Measurements from ENCODE around the gene PAQR5. TPM values are rescaled to one million over a fixed set of nuclear protein-coding genes. Genes with fewer than 3 reads are reported as not detected.

The PAQR5 gene
- total and polyA plus RNA-seq, 10 donors, result 0.03 to 0.58 (median 0.27) TPM; not detected in 5

DNA sequence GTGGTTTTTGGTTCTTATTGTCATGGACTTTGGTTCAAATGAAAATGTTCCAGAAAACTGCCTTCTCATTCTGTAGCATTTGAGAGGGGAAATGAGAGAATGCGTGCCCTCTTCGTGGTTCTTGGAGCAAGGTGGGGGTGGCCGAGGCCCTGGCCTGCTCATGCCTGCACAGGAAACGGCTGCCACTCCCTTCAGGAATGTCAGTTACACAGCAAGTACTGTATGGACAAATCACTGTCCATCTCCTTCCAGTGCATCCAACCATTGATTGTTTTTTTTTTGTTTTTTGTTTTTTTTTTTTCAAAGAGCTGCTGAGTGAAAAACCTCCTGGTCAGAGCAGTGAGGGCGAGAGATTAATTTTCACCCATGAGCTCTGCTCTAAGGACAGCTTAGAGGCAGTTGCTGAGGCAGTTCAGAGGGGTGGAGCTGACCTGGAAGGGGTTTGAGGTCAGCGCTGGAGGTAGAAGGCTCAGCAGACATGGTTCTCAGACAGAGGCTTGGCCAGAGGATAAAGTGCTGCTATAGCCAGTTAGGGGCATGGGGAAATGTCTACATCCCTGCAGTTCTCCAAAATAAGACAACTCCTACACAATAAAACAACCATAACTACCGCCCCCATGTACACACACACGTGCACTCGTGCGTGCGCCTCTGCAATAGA lies 95.2 kb downstream of the PAQR5 start:
- Histone ChIP-seq H3K4me1 (peaks cover 0 to 10% (median 8%) of the 10 kb centered on the region in 6 donors), H3K27ac (no peak overlapping the region), H3K27me3 (replicated peaks in 1 of 7) (peaks cover 0 to 15% (median 0%) of the 10 kb centered on the region in 7 donors), H3K4me3 (peak overlapping the region in 1 of 8 donors; percentile 25), H3K36me3 (no peaks in the 10 kb centered on the region), H3K9me3 (no peaks in the 10 kb centered on the region)
- TF ChIP-seq POLR2AphosphoS5 (IDR thresholded peaks at IDR 0.05), result no peak
- no peak for TF ChIP-seq POLR2A (IDR thresholded peaks at IDR 0.05)
- TF ChIP-seq, protein P1, sequence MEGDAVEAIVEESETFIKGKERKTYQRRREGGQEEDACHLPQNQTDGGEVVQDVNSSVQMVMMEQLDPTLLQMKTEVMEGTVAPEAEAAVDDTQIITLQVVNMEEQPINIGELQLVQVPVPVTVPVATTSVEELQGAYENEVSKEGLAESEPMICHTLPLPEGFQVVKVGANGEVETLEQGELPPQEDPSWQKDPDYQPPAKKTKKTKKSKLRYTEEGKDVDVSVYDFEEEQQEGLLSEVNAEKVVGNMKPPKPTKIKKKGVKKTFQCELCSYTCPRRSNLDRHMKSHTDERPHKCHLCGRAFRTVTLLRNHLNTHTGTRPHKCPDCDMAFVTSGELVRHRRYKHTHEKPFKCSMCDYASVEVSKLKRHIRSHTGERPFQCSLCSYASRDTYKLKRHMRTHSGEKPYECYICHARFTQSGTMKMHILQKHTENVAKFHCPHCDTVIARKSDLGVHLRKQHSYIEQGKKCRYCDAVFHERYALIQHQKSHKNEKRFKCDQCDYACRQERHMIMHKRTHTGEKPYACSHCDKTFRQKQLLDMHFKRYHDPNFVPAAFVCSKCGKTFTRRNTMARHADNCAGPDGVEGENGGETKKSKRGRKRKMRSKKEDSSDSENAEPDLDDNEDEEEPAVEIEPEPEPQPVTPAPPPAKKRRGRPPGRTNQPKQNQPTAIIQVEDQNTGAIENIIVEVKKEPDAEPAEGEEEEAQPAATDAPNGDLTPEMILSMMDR (IDR thresholded peaks at IDR 0.05 in 8 of 11, conservative IDR thresholded peaks at IDR 0.05 in 3 of 11), result no peak
- intact Hi-C loops (cut with DNase I; ENCODE audit: low total_unique reads), result loop anchor here (2.0 kb wide), 1 partner anchor 335 kb away; no protein-coding TSS in a partner anchor
- no peak for DNase-seq
- WGBS, 5 donors, result 48 to 69% (median 54%) methylated on average over 11 of the region's 11 CpGs

DNA sequence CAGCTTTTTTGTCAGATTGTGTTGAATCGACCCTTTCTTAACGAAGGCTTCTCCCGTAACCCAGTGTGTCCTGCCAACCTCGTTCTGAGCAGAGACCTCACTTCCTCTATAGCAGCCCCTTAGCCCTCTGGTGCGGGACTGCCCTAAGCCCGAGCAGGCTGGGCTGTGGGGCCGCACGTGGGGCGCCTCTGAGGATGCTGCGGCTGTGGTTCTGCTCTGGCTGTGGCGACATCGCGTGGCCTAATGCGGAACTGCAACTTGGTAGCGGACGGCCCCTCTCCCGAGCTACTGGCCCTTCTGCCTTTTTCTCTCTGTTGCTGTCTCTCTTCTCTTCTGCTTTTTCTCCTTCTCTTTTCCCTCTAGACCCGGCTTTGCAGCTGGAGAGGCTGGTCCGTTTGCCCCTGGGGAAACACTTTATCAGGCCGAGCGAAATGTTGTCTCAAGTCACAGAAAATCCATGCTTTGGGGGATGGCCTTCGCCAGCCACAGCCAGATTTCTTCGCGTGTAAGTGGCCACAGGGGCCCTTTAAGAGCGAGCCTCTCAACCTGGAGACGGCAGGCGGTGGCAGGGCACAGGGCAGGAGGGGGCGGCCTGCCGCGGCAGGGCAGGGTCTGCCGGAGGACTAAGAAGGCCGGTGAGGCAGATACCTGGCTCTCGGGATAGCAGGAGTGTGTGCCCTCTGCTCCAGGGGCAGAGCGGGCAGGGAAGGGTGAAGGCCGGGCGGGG lies 96.0 kb downstream of the PAQR5 start:
- Histone ChIP-seq H3K4me3 (peak overlapping the region in 1 of 8 donors; percentile 25), H3K36me3 (no peaks in the 10 kb centered on the region), H3K27me3 (replicated peaks in 1 of 7) (peaks cover 0 to 15% (median 0%) of the 10 kb centered on the region in 7 donors), H3K4me1 (peaks cover 0 to 10% (median 8%) of the 10 kb centered on the region in 6 donors), H3K9me3 (no peaks in the 10 kb centered on the region), H3K27ac (no peak overlapping the region)
- intact Hi-C loops (cut with DNase I; ENCODE audit: low total_unique reads), result loop anchor here (2.0 kb wide), 1 partner anchor 336 kb away; no protein-coding TSS in a partner anchor
- TF ChIP-seq POLR2AphosphoS5 (IDR thresholded peaks at IDR 0.05), result peak in 1 of 3 donors; percentile 54
- TF ChIP-seq POLR2A (IDR thresholded peaks at IDR 0.05), result no peak
- TF ChIP-seq, protein P1 (IDR thresholded peaks at IDR 0.05 in 8 of 11, conservative IDR thresholded peaks at IDR 0.05 in 3 of 11), result peak; percentile 80 to 99 (median 95)
- 29 to 31% (median 30%) methylated on average over 36 of the region's 36 CpGs for WGBS, 5 donors
- DNase-seq, result peak; percentile 95

DNA sequence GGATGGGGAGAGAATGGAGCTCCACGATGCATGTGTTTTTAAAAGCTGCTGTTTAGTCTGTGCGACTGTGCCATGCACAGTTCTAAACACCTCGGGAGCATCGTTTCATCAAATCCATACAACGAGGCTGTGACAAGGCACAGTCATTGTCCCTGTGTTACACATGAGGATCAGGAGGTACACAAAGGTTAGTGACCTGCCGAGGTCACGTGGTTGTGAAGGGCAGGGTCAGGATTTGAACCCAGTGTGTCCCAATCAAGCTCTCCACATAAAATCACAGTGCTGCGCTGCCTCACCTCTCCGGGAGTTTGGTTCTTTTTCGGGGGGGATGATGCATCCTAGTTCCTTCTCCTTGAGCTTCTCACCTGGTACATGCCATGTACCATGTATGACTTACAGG lies 96.7 kb downstream of the PAQR5 start:
- intact Hi-C loops (cut with DNase I; ENCODE audit: low total_unique reads), result loop anchor here (2.0 kb wide), 1 partner anchor 337 kb away; no protein-coding TSS in a partner anchor
- Histone ChIP-seq H3K27ac (no peak overlapping the region), H3K9me3 (no peaks in the 10 kb centered on the region), H3K27me3 (replicated peaks in 1 of 7) (peaks cover 0 to 15% (median 0%) of the 10 kb centered on the region in 7 donors), H3K36me3 (no peaks in the 10 kb centered on the region), H3K4me1 (peaks cover 0 to 10% (median 8%) of the 10 kb centered on the region in 6 donors), H3K4me3 (no peak overlapping the region)
- no peak for DNase-seq
- 80 to 94% (median 90%) methylated on average over 10 of the region's 10 CpGs for WGBS, 5 donors
- TF ChIP-seq, protein P1 (IDR thresholded peaks at IDR 0.05 in 8 of 11, conservative IDR thresholded peaks at IDR 0.05 in 3 of 11), result no peak
- TF ChIP-seq POLR2AphosphoS5 (IDR thresholded peaks at IDR 0.05) (no peak), POLR2A (IDR thresholded peaks at IDR 0.05) (no peak)

DNA sequence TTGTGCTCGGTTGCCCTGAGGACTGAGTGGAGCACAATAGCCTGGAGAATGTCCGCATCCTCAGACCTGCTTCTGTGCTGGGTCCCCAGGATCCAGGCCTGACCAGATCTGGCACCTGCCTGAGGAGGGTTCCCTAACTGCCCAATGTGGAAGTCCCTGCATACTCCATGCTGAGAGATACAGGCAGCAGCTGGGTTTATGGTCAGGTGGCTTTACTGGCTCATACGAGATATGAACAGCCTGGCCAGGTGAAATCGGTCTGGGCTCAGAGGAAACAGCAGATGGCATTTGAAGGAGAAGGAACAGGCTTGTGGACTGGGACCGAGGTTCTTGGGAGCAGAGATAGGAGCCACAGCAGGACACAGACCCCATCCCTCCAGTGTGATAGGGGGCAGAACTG lies 97.3 kb downstream of the PAQR5 start:
- DNase-seq, result no peak
- H3K9me3 ChIP-seq, result no peaks in the 10 kb centered on the region
- no peak overlapping the region for H3K4me3 ChIP-seq
- no peaks in the 10 kb centered on the region for H3K36me3 ChIP-seq
- peaks cover 0 to 10% (median 8%) of the 10 kb centered on the region in 6 donors for H3K4me1 ChIP-seq
- H3K27me3 ChIP-seq (replicated peaks in 1 of 7), result peaks cover 0 to 15% (median 0%) of the 10 kb centered on the region in 7 donors
- WGBS, 5 donors, result 86 to 90% (median 88%) methylated on average over 4 to 5 of the region's 5 CpGs
- no peak overlapping the region for H3K27ac ChIP-seq
- intact Hi-C loops (cut with DNase I; ENCODE audit: low total_unique reads), result loop anchor here (2.0 kb wide), 1 partner anchor 337 kb away; no protein-coding TSS in a partner anchor
- TF ChIP-seq, protein P1 (IDR thresholded peaks at IDR 0.05 in 8 of 11, conservative IDR thresholded peaks at IDR 0.05 in 3 of 11), result no peak
